Ovary (tissue), 9 donors: Measurements from ENCODE around the gene TRIM63. TPM values are rescaled to one million over a fixed set of nuclear protein-coding genes. Genes with fewer than 3 reads are reported as not detected.
"Not testable (repeated sequence)": the region's sequence is repeated elsewhere in the genome, so short reads cannot be mapped to it uniquely, and the experiment has no call there.

ENCODE experiments used
- DNase-seq, 5 donors: peaks; one replicate each; pipeline ENCODE4 v3.0.0-alpha.2; 2019 to 2020
- H3K27ac ChIP-seq, 2 donors: fragments of 200-600 bp; one replicate each; pipeline versions ENCODE4 v1.5.1 to v1.8.0; 2019 to 2022
- H3K27me3 ChIP-seq: fragments of 200-600 bp; one replicate; pipeline ENCODE4 v1.8.0; 2022
- H3K36me3 ChIP-seq: fragments of 200-600 bp; sonication (generic); one replicate; pipeline ENCODE4 v1.5.1; 2019
- H3K4me1 ChIP-seq: one replicate; pipeline ENCODE4 v1.8.1; 2013; ENCODE audit warnings: mild to moderate bottlenecking, moderate library complexity; ENCODE audit not compliant: insufficient read depth
- H3K4me3 ChIP-seq: fragments of 200-600 bp; sonication (generic); one replicate; pipeline ENCODE4 v1.5.1; 2017
- H3K9me3 ChIP-seq, 2 donors: fragments of 200-600 bp in 1 of 2; sonication (generic) in 1 of 2; one replicate each; pipeline versions ENCODE4 v1.5.1 to v1.8.1; 2013 to 2019; ENCODE audit warnings: mild to moderate bottlenecking in 1 of 2, moderate library complexity in 1 of 2
- EP300 ChIP-seq: sonication (generic); formaldehyde crosslinking; IDR thresholded peaks from one replicate; pipeline ENCODE4 v1.6.1; 2017; ENCODE audit warnings: antibody characterized with exemption
- POLR2A ChIP-seq: fragments of 450-650 bp; IDR thresholded peaks from one replicate; pipeline ENCODE4 v1.6.1; 2017; ENCODE audit warnings: antibody characterized with exemption, mild to moderate bottlenecking, moderate library complexity
- whole genome bisulfite sequencing, 3 donors: extraction: QIAGEN DNeasy Blood & Tissue Kit in 1 of 3; methylation state at CpG; one replicate each; pipeline versions ENCODE4 v1.1.5 to v1.1.7; 2013 to 2017; 5-methylcytosine and 5-hydroxymethylcytosine counted together
- intact Hi-C, 4 donors: fragments of 100-400 bp; cut with DNase I; formaldehyde crosslinking; loops; one replicate each; pipeline versions ENCODE4 v1.11.0 to v1.15.1; 2022 to 2023
- polyA plus RNA-seq, 2 donors: library from polyadenylated mRNA; stranded (reverse); fragments of 200-250 nt in 1 of 2; fragments of 350-450 nt in 1 of 2; fragmentation: Illumina TruSeq in 1 of 2; extraction: RNeasy Lipid Tissue Mini Kit (QIAGEN cat#74804) in 1 of 2; gene quantifications; one replicate each; pipeline ENCODE4 v1.2.3, GENCODE V29; 2013 to 2014
- total RNA-seq, 7 donors: library from RNA; depleted of rRNA in 2 of 7; stranded (reverse); fragments of >200 nt in 2 of 7; fragmentation: NEBNext Ultra II Directional in 3 of 7; extraction: Animal tissue kit (Norgen Biotek cat#: 25700) in 3 of 7; gene quantifications; one replicate each; pipeline versions ENCODE4 v1.1.0 to v1.2.4, GENCODE V29; 2016 to 2023
- TF ChIP-seq, protein P1 (sequence below), 3 donors: fragments of 450-650 bp in 2 of 3; fragments of 200-600 bp in 1 of 3; IDR thresholded peaks; one replicate each; pipeline versions ENCODE4 v1.5.1 to v1.8.0; 2016 to 2022; ENCODE audit warnings: antibody characterized with exemption in 3 of 3, mild to moderate bottlenecking in 1 of 3
- donor health status: DM: no; HTN: no; CAD: no; lungs with moderate emphysema.
- donor health status: DM: no; HTN: no; CAD: no.
- donor health status: Bipolar disorder and iron deficiency.
- donor health status: DM: yes; HTN: yes; CAD: no.
- donor health status: DM: no; HTN: no; CAD: no.
- donor health status: DM: yes; HTN: yes; CAD: no.

TRIM63 gene
- total and polyA plus RNA-seq, 9 donors: 0.06 to 1.6 (median 0.20) TPM; not detected in 5

DNA sequence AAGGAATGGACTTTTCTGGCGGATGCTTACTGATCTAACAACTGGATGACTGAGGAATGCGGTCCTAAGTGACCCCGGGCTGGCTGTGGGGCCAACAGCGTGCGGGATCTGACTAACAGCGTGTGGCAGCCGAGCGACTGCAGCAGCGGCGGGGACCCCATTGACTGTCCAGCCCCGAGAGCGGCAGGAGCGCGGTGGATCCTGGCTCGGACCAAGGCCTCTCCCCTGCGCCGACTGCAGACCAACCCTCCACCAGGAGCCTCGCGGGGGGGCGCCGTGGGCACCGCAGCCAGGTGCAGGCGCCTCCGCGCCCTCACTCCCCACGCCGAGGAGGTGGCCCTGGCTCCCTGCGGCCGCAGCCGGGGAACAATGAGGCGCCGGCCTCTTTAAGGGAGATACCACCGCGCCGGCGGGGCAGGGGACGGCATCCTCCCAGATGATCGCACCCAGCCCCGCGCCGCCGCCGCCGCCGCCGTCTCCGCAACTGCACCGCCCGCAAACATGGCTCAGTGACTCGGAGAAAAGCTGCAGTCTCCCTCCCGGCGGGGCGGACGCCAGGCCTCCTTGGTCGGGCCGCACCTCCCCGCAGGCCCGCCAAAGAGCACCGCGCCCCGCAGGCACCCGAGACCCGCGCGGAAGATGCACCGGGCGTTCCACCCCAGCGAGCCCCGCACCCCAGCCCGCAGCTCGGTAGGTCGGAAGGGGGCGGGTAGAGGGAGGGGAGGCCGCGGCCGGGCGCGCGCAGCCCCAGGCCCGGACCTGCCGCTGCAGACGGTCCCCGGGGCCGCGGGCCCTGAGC, 43.5 kb upstream of the TRIM63 start:
- Histone ChIP-seq H3K36me3 (no peaks in the 10 kb centered on the region), H3K27ac (peak overlapping the region; percentile 50 to 95), H3K4me1 (peaks cover 2% of the 10 kb centered on the region), H3K27me3 (no peaks in the 10 kb centered on the region), H3K4me3 (peak overlapping the region; percentile 91), H3K9me3 (no peaks in the 10 kb centered on the region)
- 0% methylated on average over 63 to 85 of the region's 85 CpGs for WGBS, 3 donors
- peak; percentile 75 to 86 (median 78) for DNase-seq
- intact Hi-C loops: loop anchor here in 2 of 4 donors (5.0 kb wide), 2 partner anchors 51 to 121 kb away; partner anchors contain the start of gene CEP85 (in 1 of the 2)
- TF ChIP-seq, protein P1, sequence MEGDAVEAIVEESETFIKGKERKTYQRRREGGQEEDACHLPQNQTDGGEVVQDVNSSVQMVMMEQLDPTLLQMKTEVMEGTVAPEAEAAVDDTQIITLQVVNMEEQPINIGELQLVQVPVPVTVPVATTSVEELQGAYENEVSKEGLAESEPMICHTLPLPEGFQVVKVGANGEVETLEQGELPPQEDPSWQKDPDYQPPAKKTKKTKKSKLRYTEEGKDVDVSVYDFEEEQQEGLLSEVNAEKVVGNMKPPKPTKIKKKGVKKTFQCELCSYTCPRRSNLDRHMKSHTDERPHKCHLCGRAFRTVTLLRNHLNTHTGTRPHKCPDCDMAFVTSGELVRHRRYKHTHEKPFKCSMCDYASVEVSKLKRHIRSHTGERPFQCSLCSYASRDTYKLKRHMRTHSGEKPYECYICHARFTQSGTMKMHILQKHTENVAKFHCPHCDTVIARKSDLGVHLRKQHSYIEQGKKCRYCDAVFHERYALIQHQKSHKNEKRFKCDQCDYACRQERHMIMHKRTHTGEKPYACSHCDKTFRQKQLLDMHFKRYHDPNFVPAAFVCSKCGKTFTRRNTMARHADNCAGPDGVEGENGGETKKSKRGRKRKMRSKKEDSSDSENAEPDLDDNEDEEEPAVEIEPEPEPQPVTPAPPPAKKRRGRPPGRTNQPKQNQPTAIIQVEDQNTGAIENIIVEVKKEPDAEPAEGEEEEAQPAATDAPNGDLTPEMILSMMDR (IDR thresholded peaks at IDR 0.05): no peak
- TF ChIP-seq POLR2A (no peak), EP300 (no peak)

DNA sequence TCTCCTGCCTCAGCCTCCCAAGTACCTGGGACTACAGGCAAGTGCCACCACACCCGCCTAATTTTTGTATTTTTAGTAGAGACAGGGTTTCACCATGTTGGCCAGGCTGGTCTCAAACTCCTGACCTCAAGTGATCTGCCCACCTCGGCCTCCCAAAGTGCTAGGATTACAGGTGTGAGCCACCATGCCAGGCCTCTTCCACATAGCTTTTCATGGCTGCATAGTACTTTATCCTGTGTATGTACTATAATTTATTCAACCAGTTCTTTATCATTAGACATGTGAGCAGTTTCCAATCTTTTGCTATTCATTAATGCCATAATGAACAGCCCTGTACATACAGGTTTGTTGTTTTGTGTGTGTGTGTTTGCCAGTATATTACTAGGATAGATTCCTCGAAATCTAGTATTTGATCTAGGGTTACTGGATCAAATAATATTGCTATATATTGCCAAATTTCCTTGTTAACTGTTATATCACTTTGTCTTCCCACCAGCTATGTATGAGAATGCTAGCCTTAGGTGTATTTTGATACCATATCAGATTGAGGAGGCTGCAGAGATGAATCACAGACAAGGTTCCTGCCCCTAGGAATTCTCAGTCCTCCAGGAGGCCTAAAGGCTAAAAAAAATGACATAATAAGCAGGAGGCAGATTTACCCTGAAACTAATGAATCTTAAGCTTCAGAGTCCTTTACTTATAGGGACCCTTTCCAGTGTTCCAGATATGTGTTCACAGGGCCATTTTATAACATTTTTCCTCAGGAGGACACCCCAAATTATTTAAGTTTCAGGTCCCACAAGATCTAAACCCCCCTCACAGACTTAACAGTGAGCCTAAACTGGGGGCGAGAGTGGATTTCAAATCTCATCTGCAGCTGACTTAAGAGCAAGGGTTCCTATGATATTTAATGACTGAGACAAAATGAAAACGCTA, 42.1 kb upstream of the TRIM63 start:
- Histone ChIP-seq H3K27ac (no peak overlapping the region), H3K4me3 (no peak overlapping the region), H3K4me1 (peaks cover 2% of the 10 kb centered on the region), H3K27me3 (no peaks in the 10 kb centered on the region), H3K9me3 (no peaks in the 10 kb centered on the region), H3K36me3 (no peaks in the 10 kb centered on the region)
- WGBS, 3 donors: 87 to 93% (median 90%) methylated on average over 5 of the region's 5 CpGs
- intact Hi-C loops: loop anchor here in 3 of 4 donors (5.0 to 10.0 kb wide), 3 partner anchors 53 to 215 kb away; partner anchors contain the start of gene CEP85 (in 1 of the 3)
- no peak for TF ChIP-seq POLR2A
- no peak for TF ChIP-seq EP300
- TF ChIP-seq, protein P1 (IDR thresholded peaks at IDR 0.05): no peak
- no peak for DNase-seq

DNA sequence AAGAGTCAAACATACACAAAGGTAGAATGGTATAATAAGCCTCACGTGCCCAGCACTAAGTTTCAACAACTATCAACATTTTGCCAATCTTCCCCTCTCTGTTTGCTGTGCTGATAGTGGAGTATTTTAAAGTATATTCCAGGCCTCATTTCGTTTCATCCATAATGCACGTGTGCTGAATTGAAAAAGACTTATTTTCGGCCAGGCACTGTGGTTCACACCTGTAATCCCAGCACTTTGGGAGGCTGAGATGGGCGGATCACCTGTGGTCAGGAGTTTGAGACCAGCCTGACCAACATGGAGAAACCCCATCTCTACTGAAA, 37.8 kb upstream of the TRIM63 start:
- H3K36me3 ChIP-seq, H3K4me3 ChIP-seq, H3K27ac ChIP-seq, H3K27me3 ChIP-seq, DNase-seq, H3K4me1 ChIP-seq, H3K9me3 ChIP-seq: not testable (repeated sequence)
- WGBS, 3 donors: 23 to 38% (median 34%) methylated on average over 5 of the region's 5 CpGs
- intact Hi-C loops: loop anchor here in 1 of 4 donors (10.0 kb wide), 1 partner anchor 220 kb away; no protein-coding TSS in a partner anchor

DNA sequence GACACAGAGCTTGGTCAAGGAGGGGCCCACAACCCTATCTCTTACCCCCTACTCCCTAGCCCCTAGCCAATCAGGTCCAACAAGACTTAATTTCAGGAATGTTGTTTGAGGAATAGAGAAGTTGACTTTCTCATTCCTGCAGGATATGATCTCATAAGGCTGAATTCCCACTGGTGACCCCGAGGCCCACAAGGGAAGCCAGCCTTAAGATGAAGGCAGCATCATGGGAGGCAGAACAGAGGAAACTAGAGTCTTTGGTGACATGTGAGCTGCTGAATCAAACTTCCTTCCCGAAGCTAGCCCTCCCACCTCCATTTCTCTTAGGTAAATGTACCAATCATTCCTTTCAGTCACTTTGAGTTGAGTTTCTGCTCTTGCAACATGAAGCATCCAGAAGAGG, 35.1 kb upstream of the TRIM63 start:
- intact Hi-C loops: loop anchor here (5.0 to 10.0 kb wide), 4 partner anchors 45 to 222 kb away; partner anchors contain the start of gene FAM110D (in 1 of the 4)

More for the DNA sequence above, 35.1 kb upstream of the TRIM63 start:
- Histone ChIP-seq H3K4me1 (no peaks in the 10 kb centered on the region), H3K36me3 (no peaks in the 10 kb centered on the region), H3K9me3 (no peaks in the 10 kb centered on the region), H3K4me3 (no peak overlapping the region), H3K27ac (no peak overlapping the region), H3K27me3 (no peaks in the 10 kb centered on the region)
- TF ChIP-seq POLR2A (no peak), EP300 (no peak)
- TF ChIP-seq, protein P1 (IDR thresholded peaks at IDR 0.05): no peak
- WGBS, 3 donors: 35 to 41% (median 36%) methylated on average over 2 of the region's 2 CpGs
- no peak for DNase-seq
